PC-9 (cell line): ENCODE data around the gene FGF23.

ENCODE experiments used
- EZH2 ChIP-seq: fragments of 200-600 bp; sonication (generic); IDR thresholded peaks from 2 replicates; pipeline ENCODE4 v1.8.0; 2017; ENCODE audit warnings: antibody characterized with exemption, low read depth
- TF ChIP-seq, protein P1 (sequence below): fragments of 200-600 bp; sonication (generic); conservative IDR thresholded peaks from 2 replicates; pipeline ENCODE4 v1.6.1; 2017; ENCODE audit warnings: mixed run types, antibody characterized with exemption, mild to moderate bottlenecking, moderate library complexity

DNA sequence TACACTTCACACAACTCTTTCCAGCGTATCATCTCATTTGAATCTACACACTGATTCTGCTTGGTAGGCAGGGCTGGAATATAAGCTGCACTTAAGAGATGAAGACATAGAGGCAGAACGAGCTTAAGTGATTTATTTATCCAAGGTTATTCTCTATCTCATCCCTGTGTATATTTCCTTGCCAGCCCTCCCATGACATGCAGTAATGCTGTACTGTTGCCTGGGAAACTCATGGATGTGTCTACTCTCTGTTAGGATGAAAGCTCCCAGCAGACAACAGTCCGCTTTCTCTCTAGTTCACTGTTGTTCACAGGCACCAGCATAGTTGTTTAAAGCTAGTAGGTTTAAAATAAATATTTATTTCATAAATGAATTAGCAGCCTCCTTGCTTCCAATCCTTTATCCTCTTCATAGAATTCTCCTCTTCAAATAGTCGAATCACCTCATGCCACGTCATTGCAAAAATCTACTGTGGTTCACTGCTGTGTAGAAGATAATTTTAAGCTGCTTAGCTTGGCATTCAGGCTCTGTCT is 40.7 kb upstream of the FGF23 start:
- TF ChIP-seq, protein P1, sequence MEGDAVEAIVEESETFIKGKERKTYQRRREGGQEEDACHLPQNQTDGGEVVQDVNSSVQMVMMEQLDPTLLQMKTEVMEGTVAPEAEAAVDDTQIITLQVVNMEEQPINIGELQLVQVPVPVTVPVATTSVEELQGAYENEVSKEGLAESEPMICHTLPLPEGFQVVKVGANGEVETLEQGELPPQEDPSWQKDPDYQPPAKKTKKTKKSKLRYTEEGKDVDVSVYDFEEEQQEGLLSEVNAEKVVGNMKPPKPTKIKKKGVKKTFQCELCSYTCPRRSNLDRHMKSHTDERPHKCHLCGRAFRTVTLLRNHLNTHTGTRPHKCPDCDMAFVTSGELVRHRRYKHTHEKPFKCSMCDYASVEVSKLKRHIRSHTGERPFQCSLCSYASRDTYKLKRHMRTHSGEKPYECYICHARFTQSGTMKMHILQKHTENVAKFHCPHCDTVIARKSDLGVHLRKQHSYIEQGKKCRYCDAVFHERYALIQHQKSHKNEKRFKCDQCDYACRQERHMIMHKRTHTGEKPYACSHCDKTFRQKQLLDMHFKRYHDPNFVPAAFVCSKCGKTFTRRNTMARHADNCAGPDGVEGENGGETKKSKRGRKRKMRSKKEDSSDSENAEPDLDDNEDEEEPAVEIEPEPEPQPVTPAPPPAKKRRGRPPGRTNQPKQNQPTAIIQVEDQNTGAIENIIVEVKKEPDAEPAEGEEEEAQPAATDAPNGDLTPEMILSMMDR = no peak
- no peak for TF ChIP-seq EZH2
